ENCODE data around the gene ZNF618. TPM values are rescaled to one million over a fixed set of nuclear protein-coding genes. Genes with fewer than 3 reads are reported as not detected.
A peak's percentile ranks its signal among the peaks of the same experiment; 100 is the strongest.
"Not testable (repeated sequence)": the region's sequence is repeated elsewhere in the genome, so short reads cannot be mapped to it uniquely, and the experiment has no call there.

ZNF618 gene
- total RNA-seq, 1 donor from 2014 or later, result 10.8 TPM

DNA sequence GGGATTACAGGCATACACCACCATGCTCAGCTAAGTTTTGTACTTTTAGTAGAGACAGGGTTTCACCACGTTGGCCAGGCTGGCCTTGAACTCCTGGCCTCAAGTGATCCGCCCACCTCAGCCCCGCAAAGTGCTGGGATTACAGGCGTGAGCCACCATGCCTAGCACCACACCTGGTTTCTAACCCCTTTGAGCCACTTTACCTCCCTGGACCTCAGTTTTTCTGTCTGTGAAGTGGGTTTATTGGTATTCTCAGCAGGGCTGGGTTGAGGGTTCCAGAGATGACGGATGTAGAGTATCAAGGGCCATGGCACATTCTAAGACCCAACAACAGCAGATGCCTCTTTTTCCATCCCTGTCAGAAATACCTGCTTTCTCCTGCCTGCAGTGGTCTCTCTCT is 163.4 kb downstream of the ZNF618 start:
- no peak for DNase-seq

DNA sequence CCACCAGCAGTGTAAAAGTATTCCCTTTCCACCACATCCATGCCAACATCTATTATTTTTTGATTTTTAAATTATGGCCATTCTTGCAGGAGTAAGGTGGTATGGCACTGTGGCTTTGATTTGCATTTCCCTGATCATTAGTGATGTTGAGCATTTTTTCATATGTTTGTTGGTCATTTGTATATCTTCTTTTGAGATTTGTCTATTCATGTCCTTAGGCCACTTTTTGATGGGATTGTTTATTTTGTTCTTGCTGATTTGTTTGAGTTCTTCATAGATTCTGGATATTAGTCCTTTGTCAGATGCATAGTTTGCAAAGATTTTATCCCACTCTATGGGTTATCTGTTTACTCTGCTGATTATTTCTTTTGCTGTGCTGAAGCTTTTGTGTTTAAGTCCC is 167.6 kb downstream of the ZNF618 start:
- not testable (repeated sequence) for DNase-seq

DNA sequence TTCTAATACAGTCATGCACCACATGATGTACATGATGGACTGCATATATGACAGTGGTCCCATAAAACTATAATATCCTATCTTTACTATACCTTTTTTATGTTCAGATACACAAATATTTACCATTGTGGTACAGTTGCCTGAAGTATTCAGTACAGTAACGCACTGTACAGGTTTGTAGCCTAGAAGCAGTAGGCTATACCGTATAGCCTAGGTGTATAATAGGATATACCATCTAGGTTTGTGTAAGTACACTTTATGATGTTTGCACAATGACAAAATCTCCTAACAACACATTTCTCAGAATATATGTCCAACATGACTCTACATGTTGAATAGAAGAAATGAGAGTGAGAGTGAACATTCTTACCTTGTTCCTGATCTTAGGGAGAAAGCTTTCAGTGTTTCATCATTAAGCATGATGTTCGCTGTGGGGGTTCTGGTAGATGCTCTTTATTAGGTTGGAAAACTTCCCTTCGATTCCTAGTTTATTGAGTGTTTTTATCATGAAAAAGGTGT is 170.2 kb downstream of the ZNF618 start:
- DNase-seq, result no peak

DNA sequence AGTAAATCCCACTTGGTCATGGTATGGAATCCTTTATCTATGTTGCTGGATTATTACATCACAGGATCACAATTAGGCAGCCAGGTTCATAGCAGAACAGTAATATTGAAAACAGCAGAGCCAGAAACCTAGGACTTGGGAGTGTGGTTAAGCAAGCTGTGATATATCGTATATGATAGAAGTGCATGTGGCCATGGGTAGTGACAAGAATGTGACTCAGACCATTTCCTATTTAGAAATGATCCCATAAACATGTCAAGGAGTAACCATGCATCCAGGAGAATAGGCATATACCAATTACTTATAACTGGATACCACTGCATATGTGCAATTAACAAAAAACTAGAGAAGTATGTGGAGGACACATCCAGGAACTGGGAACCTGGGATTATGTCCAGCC is 170.8 kb downstream of the ZNF618 start:
- no peak for DNase-seq

DNA sequence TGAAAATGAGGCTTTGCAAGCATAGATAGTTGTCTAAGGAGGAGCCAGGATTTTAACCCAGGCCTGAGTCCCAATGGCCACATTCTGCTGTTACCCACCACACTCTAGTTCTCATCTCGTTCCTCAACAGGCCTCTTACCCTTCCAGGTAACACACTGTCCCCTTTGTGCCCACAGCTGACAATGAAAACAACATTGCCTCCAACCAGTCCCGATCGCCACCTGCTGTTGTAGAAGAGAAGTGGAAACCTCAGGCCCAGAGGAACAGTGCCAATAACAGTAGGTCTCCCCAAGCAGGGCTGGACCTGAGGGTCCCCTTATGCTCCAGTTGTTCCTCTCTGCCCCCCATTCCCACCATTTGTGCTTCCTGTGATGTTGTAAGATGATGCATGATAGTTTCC is 171.6 kb downstream of the ZNF618 start:
- no peak for DNase-seq

DNA sequence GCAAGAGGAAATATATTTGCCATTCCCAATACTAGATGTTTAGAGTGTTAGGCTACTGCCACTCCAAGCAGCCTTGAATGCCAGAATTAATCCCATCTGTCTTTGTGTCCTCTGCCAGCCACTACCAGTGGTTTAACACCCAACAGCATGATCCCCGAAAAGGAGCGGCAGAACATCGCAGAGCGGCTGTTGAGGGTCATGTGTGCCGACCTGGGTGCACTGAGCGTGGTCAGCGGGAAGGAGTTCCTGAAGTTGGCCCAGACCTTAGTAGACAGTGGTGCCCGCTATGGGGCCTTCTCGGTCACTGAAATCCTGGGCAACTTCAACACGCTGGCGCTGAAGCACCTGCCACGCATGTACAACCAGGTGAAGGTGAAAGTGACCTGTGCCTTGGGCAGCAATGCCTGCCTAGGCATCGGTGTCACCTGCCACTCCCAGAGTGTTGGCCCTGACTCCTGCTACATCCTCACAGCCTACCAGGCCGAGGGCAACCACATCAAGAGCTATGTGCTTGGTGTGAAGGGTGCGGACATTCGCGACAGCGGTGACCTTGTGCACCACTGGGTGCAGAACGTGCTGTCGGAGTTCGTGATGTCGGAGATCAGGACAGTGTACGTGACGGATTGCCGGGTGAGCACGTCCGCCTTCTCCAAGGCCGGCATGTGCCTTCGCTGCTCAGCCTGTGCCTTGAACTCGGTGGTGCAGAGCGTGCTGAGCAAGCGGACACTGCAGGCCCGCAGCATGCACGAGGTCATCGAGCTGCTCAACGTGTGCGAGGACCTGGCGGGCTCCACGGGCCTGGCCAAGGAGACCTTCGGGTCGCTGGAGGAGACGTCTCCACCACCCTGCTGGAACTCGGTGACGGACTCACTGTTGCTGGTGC is 172.7 kb downstream of the ZNF618 start:
- no peak for DNase-seq

DNA sequence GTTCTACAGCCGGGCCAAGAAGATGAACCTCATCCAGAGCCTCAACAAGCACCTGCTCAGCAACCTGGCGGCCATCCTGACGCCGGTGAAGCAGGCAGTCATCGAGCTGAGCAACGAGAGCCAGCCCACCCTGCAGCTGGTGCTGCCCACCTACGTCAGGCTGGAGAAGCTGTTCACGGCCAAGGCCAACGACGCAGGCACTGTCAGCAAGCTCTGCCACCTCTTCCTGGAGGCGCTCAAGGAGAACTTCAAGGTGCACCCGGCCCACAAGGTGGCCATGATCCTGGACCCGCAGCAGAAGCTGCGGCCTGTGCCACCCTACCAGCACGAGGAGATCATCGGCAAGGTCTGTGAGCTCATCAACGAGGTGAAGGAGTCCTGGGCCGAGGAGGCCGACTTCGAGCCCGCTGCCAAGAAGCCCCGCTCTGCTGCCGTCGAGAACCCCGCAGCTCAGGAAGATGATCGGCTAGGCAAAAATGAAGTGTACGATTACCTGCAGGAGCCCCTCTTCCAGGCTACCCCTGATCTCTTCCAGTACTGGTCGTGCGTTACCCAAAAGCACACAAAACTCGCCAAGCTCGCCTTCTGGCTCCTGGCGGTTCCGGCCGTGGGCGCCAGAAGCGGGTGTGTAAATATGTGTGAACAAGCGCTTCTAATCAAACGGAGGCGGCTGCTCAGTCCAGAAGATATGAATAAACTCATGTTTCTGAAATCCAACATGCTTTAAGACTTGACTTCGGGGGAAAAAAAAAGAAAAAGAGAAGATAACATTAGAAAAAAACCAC is 173.5 kb downstream of the ZNF618 start:
- DNase-seq, result no peak

DNA sequence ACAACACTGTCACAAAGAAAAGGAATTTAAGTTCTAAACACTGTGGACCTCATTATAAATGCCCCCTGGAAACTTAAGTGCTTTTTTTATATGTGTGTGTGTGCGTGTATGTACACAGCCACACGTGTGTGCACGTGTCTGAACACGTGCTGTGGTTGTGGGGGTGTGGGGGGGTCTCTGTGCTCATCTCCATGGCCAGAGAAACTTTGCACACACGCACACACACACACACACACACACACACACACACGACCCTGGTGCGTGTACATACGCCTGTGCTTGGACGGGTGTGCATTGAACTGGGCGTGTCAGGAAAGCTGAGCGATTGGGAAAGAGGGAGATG is 174.1 kb downstream of the ZNF618 start:
- DNase-seq, result no peak

DNA sequence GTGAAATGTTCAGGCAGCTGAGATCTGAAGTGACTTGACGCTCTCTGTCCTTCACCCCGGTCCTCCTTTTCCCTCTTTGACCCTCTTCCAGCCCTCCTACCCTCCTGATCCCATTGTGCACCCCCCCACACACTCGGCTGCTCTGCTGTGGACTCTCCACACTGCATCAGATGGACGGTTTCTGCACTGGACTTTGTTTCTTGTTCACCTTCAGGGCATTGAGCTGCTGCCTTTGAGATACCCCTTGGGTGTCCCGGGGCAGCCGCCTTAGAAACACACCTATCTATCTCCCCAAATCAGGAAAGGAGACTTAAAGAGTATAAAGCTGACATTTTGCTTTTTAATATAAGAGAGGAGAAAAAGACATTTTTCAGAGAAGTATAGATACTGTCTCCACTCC is 174.5 kb downstream of the ZNF618 start:
- DNase-seq, result no peak

DNA sequence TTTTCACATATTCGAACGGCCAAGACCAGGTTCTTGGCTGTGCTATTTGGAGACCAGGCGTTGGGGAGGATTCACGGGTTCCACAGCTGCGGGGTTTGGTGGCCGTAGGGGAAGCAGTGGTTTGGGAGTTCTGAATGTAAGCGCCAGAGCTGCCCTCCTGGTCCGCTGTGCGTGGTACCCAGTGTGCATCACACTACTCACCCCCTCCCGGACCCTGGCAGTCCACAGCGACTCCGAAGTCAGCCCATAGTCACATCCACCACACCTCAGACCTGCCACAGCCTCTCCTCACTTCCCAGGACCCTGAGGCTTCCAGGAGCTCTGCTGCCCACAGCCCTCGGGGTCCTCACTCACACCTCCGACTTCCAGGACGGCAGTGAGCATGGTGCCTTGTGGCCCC is 175.2 kb downstream of the ZNF618 start:
- no peak for DNase-seq

DNA sequence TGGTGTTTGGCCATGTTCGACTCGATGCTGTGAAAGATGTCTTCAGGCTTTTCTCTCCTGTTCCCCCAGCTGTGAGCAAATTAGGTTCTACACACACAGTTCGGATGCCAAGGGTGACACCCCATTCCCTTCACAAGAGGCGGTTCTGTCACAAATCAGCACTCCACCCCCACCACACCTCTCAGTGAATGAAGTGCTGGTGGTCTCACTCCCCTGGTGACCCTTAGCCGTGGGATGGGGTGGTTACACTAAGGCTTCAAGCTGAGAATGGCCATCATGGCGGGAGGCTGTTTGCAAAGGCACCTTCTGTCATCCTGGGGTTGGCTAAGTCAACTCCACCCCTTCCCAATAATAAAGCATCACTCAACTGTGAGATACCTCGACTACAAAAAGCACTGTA is 175.6 kb downstream of the ZNF618 start:
- DNase-seq, result no peak

DNA sequence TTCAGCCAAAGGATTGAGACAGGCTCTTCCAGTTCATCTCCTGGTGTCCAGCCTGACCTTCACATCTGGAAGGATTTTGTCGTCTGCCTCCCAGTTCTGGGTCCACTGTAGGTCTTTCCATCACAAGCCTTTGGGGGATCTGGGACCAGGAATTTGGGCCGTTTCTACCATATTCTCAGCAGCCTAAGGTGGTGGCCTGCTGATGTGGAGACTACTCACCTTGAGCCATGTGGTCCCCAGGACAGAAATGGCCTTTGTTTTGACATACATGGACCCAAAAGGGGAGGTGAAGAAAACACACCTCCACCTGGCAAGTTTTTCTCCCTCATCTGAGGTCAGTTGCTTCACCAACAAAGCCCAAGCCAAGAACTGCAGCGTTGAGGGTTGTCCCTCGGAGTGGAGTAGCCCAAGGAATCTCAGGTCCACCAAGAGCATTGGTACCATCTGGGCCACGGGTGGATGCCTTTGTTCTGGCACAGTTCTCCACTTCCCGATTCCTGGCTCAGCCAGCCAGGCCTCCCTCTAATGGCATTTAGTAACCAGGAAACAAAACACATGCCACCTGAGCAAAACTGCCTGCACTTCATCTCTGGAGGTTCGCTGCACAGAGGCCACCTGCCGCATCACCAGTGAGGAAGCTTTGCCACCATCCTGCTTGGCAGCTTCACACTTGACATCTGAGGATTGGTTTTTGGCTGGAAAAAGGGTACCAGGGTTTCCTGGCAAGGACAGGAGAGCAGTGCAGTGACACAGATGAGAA is 177.3 kb downstream of the ZNF618 start:
- no peak for DNase-seq

DNA sequence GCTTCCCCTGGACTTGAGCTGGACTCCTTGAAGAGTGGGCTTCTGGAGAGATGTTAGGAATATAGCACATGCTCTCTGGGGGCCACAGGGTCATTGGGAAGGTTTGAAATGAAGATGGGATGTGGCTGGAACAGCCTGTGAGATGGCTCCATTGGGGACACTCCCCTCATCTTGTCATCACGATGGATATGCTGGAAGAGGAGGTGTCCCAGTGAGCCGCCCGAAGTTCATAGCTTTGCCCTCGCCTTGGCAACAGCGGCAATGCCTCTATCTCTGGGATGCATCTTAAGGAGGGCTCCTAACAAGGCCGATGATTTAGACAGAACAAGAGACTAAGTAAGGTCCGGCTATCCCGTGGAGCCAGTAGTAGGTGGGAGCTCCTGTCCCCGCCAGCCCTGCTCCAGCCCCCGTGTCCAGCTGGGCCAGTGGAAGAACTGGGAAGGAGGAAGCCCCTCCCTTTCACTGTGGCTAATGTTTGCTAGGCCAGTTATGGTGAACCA is 178.1 kb downstream of the ZNF618 start:
- DNase-seq, result no peak

DNA sequence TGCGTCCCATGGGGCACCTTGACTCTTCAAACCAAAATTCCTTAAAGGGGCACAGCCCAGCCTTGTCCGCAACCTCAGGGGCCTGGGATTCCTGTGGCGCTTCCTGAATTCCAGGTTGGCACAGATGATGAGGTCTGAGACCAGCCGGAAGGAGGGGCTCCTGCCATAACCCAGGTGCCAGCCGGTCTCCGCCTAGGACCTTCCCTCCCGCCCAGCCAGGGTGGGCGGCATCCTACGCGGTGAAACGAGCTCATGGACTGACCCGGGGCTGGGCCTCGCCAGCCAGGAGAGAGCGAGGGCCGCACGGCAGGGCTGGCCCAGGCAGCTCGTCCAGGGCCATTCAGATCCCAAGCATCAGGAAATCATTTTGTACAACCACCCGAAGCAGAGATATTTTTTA is 179.0 kb downstream of the ZNF618 start:
- DNase-seq, result no peak

DNA sequence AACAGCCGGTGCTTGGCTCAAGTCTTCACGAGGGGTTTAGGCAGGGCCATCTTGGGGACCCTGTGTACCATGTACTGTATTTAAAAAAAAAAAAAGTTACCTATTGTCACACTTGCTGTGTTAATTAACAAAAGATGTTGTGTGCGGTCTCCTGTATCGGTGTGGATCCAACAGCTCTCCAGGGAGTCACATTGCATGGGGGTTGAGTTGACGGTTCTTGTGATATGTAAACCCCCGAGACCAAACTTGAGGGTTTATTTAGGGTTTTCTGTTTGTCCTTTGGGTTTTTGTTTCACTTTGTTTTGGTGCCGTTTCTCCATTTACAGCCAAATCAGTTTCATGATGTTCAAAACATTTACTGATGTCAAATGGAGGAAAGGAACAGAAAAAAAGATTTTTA is 179.8 kb downstream of the ZNF618 start:
- no peak for DNase-seq

DNA sequence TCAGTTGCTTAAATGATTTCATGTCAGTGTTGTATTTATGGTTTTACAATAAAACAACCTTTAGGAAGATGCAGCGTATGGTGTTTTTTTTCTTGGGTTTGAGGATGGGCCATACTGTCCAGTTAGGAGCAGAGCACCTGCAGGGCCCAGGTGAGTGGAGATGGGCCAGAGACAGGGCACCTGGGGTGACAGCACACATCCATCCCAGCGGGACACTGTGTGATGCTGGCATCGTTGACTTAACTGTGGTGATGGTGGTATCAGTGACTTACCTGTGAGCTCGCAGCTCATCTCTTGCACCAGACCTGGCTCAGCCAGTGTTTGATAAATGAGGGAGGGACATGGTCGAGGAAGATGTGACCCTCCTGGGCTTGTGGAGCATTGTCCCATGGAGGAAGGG is 180.4 kb downstream of the ZNF618 start:
- no peak for DNase-seq

DNA sequence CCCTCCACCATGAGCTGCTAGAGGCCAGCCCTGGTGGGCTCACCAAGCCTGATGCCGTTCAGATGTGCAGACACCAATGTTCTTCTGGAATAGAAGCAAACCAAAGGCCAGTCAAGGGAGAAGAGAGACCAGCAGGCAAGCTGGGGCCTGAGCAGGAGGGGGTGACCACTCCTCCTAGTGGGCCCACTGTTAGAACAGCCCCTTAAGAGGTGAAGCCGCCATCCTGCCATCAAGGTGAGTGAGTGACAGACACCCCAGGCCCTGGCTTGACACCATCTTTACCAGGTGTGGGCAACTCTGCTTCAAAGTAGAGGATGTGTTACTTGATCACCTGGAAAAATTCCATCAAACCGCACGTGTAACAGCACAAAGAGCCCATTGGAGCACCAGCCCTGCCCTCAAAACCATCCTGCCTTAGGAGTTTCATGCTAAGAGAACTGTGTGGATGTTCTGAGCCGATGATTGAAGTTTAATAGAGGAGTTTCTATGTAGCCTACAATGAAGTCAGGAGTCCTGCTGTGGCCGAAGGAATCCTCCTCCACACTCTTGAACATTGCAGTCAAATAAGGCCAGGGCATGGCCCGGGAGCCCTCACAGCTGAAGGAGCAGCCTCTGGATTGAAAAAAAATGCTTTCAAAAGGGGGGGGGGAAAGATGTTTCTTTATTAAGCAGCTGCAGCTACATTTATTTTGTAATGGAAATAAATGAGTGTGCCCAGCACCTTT is 181.2 kb downstream of the ZNF618 start:
- DNase-seq, result no peak

DNA sequence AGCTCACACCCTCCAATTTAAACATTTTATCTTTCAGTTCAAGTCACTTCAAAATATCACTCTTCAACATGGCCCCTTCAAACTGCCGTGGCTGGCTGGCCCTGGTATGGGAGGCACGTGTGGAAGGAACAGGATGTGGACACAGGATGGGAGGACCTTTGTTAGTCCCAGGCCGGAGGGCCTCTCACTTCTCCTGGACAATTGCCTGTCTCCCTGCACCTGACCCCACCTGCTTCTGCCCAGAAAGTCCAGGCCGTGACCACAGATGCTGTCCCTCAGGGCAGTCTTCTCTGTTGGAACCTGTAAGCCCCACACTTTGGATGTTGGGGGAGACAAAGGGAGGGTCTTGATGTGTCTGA is 182.6 kb downstream of the ZNF618 start:
- no peak for DNase-seq

DNA sequence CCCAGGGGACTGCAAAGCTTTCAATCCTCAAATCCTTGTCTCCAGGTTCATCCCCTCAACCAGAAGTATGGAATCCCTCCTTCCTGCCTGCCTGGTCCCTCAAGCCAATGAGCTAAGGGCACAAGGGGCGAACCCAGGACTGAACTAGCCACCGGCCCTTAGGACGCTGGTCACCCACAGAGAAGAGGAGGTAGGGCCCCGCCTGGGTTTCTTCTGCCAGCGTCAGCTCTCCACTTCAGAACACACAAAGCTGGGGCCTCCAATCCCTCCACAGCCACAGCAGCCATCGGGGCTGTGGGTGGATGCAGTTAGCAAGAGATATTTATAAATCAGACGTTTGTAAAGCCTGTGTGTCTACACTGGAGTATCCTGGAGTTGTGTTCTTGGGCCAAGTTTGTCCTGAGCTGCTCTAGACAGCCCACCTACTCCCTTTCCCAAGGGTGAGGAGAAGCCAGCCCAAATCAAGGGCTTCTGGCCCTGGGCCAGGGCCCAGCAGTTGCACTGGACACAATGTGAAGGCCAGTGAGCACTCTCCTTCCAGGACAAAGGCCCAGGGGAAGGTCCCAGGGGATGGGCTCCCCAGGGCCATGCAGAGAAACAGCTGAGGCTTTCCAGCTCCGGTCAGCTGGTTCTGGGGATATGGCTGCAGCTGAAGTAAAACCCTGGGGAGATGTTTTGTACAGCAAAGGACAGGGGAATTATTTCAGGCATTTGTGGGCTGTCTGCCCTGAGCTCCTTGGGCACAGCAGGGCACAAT is 183.1 kb downstream of the ZNF618 start:
- DNase-seq, result peak; percentile 68

DNA sequence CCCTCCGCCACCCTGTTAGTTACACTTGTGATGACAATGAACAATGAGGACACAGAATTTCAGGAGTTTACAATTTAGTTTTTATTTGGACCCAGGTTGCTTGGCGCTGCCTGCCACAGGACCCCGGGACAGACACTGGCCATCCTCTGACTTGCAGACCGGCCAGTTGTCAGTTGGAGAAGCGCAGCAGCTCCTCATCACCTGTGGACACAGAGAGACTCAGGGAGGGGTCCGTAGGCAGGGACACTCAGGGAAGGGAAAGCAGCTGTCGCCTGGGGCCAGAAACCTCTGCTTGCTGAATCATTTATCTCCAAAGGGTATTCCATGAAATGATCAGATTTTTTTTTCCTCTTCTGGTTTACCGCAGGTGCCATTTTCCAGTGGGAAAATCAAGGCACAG is 184.0 kb downstream of the ZNF618 start:
- DNase-seq, result no peak

DNA sequence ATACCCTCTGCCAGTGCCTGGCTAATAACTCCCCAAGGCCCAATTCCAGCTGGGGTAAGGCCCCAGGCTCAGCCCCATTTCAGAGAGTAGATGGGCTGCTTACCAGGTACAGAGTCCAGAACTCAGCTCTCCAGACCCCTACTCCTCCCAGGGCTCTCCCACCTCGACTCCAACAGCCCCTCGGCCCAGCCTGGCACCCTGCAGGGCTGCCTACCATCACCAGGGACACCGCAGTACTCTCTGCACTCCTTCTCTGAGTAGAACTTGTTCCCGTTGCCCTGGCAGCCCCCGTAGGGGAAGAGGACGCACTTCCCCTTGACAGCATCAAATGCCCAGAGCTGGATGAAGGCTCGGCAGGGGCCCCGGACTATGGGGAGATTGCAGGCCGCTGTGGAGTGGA is 184.6 kb downstream of the ZNF618 start:
- no peak for DNase-seq

All from tongue (tissue), 2 donors.